GM10266 (cell line): ENCODE data around the gene CA10.

Experiments
- DNase-seq: peaks from one replicate; pipeline ENCODE4 v3.0.0; 2012; ENCODE audit errors: extremely low spot score
- TF ChIP-seq, protein P1 (sequence below): IDR thresholded peaks from 2 replicates; pipeline ENCODE4 v1.5.1; 2012; ENCODE audit warnings: mild to moderate bottlenecking, low read depth; ENCODE audit not compliant: control insufficient read depth, insufficient read depth; ENCODE audit errors: missing control alignments

CA10 gene

DNA sequence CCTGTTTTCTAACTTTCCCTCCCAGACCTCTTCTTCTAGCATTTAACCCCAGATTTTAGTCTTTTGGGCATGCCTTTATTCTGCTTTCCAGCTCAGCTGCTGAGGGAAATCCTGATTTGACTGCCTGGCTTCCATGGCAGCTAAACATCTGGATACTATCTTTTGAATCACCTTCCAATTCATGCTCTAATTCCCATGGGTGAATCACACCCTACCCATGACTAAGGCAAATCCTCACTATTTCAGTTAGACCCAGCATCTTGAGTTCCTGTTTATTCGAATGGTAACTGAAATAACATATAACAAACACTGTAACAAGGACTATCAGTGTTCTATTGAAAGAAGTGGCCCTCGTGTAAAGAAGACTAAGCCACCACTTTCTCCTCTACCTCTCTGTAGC is 29.8 kb downstream of the CA10 start:
- TF ChIP-seq, protein P1, sequence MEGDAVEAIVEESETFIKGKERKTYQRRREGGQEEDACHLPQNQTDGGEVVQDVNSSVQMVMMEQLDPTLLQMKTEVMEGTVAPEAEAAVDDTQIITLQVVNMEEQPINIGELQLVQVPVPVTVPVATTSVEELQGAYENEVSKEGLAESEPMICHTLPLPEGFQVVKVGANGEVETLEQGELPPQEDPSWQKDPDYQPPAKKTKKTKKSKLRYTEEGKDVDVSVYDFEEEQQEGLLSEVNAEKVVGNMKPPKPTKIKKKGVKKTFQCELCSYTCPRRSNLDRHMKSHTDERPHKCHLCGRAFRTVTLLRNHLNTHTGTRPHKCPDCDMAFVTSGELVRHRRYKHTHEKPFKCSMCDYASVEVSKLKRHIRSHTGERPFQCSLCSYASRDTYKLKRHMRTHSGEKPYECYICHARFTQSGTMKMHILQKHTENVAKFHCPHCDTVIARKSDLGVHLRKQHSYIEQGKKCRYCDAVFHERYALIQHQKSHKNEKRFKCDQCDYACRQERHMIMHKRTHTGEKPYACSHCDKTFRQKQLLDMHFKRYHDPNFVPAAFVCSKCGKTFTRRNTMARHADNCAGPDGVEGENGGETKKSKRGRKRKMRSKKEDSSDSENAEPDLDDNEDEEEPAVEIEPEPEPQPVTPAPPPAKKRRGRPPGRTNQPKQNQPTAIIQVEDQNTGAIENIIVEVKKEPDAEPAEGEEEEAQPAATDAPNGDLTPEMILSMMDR, result no peak

DNA sequence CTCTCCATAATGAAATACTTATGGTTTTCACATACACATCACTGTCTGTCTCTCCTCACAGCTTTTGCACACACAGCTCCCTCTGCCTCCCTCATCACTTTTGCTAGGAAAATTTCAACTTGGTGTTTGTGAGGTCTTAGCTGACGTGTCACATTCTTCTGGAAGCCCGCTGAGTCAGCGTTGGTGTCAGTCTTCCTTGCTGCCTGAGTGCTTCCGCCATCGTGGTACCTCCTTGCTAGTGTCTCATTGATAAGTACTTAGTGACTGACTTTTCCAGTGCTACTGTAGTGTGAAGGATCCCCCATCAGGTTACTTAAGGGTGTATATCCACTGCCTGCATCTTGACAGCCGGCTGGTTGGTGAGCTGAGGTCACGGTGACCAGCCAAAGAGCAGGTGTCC is 33.5 kb downstream of the CA10 start:
- TF ChIP-seq, protein P1, result no peak
- no peak for DNase-seq

More for the DNA sequence above, 29.8 kb downstream of the CA10 start:
- no peak for DNase-seq

DNA sequence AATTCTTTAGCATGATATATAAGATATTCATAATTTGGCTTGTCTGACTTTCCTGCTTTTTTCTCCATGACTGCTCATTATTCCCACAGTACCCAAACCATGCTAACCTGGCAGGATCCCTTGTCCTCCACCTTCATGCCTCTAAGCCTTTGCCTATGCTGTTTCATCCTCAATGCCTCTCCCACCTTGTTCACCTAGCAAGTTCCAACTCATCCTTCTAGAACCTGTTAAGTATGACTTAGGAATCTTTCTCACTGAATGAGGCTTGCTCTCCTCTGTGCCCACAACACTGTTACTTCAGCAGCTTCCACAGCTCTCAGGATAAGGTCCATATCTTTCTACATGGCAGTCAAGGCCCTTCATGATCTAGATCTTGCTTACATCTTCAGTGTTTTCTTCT is 34.0 kb downstream of the CA10 start:
- TF ChIP-seq, protein P1, result no peak
- no peak for DNase-seq

DNA sequence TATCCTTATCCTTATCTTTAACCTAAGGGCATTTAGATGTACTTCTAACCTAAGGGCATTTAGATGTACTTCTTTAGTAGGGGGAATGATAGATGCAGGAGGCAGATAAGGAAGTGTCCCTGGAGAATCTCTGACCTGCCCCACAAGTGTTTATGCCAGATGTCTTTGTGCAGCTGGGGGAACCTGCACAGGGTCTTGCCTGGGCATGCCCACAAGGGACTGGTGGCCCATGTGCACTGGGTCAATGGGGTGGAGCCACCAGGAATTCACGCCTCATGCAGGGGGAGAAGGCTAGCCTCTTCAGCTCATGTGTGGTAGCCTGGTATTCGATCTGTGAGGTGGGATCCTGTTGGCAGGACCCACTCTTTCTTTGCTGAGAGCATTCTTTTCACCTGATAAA is 38.0 kb downstream of the CA10 start:
- DNase-seq, result no peak
- TF ChIP-seq, protein P1, result no peak

DNA sequence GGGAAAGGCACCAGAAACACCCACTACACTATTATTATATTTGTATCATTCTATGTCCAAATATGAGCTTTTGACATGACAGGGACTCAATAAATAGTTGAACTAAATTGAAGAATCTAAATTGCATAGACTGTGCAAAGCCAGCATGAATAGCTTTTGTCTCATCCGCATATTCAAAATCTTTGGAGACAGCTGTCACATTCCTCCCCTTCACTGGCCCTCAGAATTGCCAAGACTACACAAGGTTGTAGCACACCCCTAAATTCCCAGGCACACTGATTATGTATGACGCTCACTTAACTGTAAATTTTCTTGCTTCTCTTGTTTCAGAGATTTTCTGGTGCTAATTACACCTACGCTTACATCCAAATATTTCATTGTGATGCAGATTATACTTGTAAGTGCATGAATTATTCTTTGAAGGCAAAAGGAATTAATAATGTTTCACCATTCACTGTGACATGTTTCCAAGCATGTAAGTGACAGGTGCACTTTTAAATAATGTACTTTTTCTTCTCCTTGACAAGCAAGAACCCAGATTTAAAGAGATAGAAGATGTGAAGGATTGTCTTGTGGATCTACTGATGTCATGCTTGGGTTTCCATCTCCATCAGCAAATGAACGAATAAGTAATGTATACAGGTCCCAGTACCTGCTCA is 47.5 kb downstream of the CA10 start:
- TF ChIP-seq, protein P1, result no peak

DNA sequence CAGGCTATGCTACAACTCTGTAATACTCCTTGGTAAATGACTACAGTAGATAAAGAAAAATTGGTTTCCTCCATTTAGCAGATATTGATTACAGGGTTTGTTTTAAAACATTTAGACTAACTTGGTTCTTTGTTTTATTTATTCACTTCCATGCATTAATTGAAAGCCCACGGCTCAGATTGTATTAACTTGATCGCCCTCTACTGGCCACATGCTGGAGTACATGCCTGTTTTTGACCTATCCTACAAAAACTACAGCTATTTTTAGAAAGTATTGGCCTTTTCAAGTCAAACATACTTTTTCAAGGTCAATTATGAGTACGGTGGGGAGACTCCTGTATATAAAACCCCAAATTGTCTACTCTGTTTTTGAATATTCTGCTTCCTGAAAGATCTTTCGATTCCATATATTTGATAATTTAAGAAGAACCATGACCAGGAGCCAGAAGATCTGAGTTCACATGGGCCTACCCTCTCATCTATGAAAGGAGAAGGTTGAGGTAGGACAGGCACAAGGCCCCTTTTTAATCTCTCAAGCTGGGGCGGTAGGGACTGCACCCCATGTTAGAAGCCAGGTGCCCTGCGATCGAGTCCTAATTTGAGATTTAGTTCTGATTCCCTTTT is 51.8 kb downstream of the CA10 start:
- TF ChIP-seq, protein P1, result peak; percentile 75
- peak; percentile 51 for DNase-seq

More for the DNA sequence above, 47.5 kb downstream of the CA10 start:
- no peak for DNase-seq

DNA sequence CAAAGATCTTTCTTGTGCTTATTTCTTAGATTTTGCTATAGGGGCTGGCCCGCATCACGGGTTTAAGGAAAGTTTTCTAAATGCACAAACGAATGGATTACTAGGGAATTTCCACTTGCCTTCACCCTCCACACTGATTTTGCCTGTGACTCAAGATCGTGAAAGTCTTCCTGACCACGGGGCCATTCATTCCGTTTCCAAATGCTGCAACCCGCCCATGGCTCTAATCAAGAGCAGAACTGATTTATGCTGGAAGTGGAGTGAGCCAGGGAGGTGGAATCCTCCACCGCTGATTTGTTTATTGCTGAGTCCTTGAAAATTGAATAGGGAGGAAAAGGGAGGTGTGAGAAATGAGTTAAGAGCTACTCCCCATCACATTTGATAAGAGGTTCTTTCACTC is 52.4 kb downstream of the CA10 start:
- DNase-seq, result no peak
- TF ChIP-seq, protein P1, result no peak
